Transverse colon (tissue), 4 donors: ENCODE results near the gene ARPC1A. TPM values are rescaled to one million over a fixed set of nuclear protein-coding genes. Genes with fewer than 3 reads are reported as not detected.
A peak's percentile ranks its signal among the peaks of the same experiment; 100 is the strongest.
"Not testable (repeated sequence)": the region's sequence is repeated elsewhere in the genome, so short reads cannot be mapped to it uniquely, and the experiment has no call there.

ENCODE experiments used
- DNase-seq: peaks from one replicate; pipeline ENCODE4 v3.0.0-alpha.2; 2019
- H3K27ac ChIP-seq, 4 donors: fragments of 200-600 bp; sonication (generic); 2 replicates each; pipeline ENCODE4 v1.5.1; 2016 to 2018; ENCODE audit warnings: inconsistent platforms in 4 of 4
- H3K27me3 ChIP-seq: fragments of 200-600 bp; sonication (generic); 2 replicates; pipeline ENCODE4 v1.5.1; 2017; ENCODE audit warnings: inconsistent platforms
- H3K36me3 ChIP-seq, 4 donors: fragments of 200-600 bp; sonication (generic); 2 replicates each; pipeline ENCODE4 v1.5.1; 2017 to 2019; ENCODE audit warnings: inconsistent platforms in 4 of 4
- H3K4me1 ChIP-seq, 4 donors: fragments of 200-600 bp; sonication (generic); 2 replicates each; pipeline ENCODE4 v1.5.1; 2017 to 2020; ENCODE audit warnings: inconsistent platforms in 4 of 4
- H3K4me3 ChIP-seq, 4 donors: fragments of 200-600 bp; sonication (generic); 1 replicate in 1 of 4; 2 replicates in 3 of 4; pipeline versions ENCODE4 v1.5.1 to v1.6.1; 2017 to 2019; ENCODE audit warnings: inconsistent platforms in 4 of 4
- H3K9me3 ChIP-seq, 2 donors: fragments of 200-600 bp; sonication (generic); 2 replicates each; pipeline ENCODE4 v1.5.1; 2017 to 2019; ENCODE audit warnings: inconsistent platforms in 2 of 2
- EP300 ChIP-seq: sonication (generic); formaldehyde crosslinking; IDR thresholded peaks from one replicate; pipeline ENCODE4 v1.6.1; 2017; ENCODE audit warnings: antibody characterized with exemption, low read depth
- POLR2A ChIP-seq: fragments of 450-650 bp; IDR thresholded peaks from one replicate; pipeline ENCODE4 v1.6.1; 2016; ENCODE audit warnings: antibody characterized with exemption, mild to moderate bottlenecking, moderate library complexity
- POLR2AphosphoS5 ChIP-seq, 3 donors: sonication (generic); formaldehyde crosslinking; IDR thresholded peaks; one replicate each; pipeline ENCODE4 v1.6.1; 2016; ENCODE audit warnings: antibody characterized with exemption in 3 of 3
- WGBS, 2 donors: methylation state at CpG; one replicate each; pipeline ENCODE4 v1.1.5; 2018; ENCODE audit warnings: low coverage in 1 of 2; 5-methylcytosine and 5-hydroxymethylcytosine counted together
- in situ Hi-C, 4 donors: fragments of 200-750 bp; cut with MboI; loops; one replicate each; pipeline versions ENCODE4 v1.15.0 to v1.15.1; 2017; ENCODE audit warnings: low sequenced_read_pairs in 3 of 4, low pct_ligation_motif_present in 1 of 4, low pct_unique_long_range_greater_than_20kb in 1 of 4
- intact Hi-C: fragments of 100-400 bp; cut with DNase I; formaldehyde crosslinking; loops from one replicate; pipeline ENCODE4 v1.15.1; 2023; ENCODE audit warnings: low total_unique reads
- total RNA-seq, 4 donors: library from RNA; depleted of rRNA; stranded (reverse); fragments of >200 nt; gene quantifications; one replicate each; pipeline ENCODE4 v1.1.0, GENCODE V29; 2016
- TF ChIP-seq, protein P1 (sequence below), 5 experiments: fragments of 200-600 bp in 3 of 5; fragments of 450-650 bp in 2 of 5; sonication (generic) in 3 of 5; IDR thresholded peaks; 1 replicate in 2 of 5; 2 replicates in 3 of 5; pipeline ENCODE4 v1.5.1; 2016 to 2017; ENCODE audit warnings: antibody characterized with exemption in 5 of 5, inconsistent platforms in 3 of 5, mild to moderate bottlenecking in 2 of 5, moderate library complexity in 1 of 5

ARPC1A gene
- total RNA-seq, 4 donors from 2014 or later, result 104 to 186 (median 147) TPM

DNA sequence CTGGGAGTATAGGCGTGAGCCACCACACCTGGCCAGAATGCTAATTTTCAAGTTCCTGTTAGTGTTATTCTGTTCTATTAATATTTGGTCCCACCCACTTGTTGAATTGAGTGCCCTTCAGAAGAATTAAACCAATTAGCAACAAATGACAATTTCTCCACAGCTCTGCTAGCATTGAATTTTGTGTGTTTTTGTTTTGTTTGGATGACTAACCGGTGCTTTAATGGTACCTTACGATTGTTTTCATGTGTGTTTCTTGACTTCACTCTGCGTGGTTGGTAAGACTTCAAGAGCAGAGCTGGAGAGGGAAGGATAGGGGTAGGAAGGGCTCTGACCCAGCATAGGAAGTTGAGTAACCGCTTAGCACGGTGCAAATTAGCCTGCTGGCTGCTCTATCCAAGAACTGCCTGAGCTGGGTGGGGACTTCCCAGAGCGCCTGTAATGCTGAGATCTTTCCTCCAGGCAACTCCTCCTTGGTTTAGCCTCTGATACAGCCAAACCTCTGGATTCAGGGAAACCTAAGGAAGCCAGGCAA lies 53.4 kb downstream of the ARPC1A start:
- intact Hi-C loops, result no loop called here
- peak overlapping the region; percentile 78 to 85 (median 84) for H3K27ac ChIP-seq
- in situ Hi-C loops, result no loop called here
- no peaks in the 10 kb centered on the region for H3K36me3 ChIP-seq
- DNase-seq, result peak; percentile 61
- H3K4me1 ChIP-seq, result peaks cover 9 to 51% (median 31%) of the 10 kb centered on the region in 4 donors
- TF ChIP-seq EP300, result no peak
- TF ChIP-seq, protein P1, sequence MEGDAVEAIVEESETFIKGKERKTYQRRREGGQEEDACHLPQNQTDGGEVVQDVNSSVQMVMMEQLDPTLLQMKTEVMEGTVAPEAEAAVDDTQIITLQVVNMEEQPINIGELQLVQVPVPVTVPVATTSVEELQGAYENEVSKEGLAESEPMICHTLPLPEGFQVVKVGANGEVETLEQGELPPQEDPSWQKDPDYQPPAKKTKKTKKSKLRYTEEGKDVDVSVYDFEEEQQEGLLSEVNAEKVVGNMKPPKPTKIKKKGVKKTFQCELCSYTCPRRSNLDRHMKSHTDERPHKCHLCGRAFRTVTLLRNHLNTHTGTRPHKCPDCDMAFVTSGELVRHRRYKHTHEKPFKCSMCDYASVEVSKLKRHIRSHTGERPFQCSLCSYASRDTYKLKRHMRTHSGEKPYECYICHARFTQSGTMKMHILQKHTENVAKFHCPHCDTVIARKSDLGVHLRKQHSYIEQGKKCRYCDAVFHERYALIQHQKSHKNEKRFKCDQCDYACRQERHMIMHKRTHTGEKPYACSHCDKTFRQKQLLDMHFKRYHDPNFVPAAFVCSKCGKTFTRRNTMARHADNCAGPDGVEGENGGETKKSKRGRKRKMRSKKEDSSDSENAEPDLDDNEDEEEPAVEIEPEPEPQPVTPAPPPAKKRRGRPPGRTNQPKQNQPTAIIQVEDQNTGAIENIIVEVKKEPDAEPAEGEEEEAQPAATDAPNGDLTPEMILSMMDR (IDR thresholded peaks at IDR 0.05), result no peak
- TF ChIP-seq POLR2A, result no peak
- peak in 1 of 3 donors; percentile 13 for TF ChIP-seq POLR2AphosphoS5 (IDR thresholded peaks at IDR 0.05)
- WGBS, 2 donors, result 39 to 57% methylated on average over 4 to 7 of the region's 7 CpGs
- H3K4me3 ChIP-seq, result peak overlapping the region in 1 of 4 donors; percentile 17
- H3K27me3 ChIP-seq, result no peaks in the 10 kb centered on the region
- H3K9me3 ChIP-seq, result no peaks in the 10 kb centered on the region

DNA sequence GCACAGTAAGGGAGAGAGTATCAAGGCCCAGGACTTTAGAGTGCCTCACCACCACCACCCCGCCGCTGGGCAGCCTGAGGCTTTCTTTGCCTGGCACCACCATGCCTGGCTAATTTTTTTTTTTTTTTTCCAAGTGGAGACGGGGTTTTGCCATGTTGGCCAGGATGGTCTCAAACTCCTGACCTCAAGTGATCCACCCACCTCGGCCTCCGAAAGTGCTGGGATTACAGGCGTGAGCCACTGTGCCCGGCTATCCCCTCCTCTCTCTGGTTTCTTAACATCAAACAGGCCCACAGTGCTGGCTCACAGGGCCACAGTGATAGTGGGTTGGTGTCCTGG lies 54.0 kb downstream of the ARPC1A start:
- peaks cover 9 to 49% (median 28%) of the 10 kb centered on the region in 4 donors for H3K4me1 ChIP-seq
- intact Hi-C loops, in situ Hi-C loops, H3K27me3 ChIP-seq, H3K9me3 ChIP-seq, DNase-seq, H3K36me3 ChIP-seq: not testable (repeated sequence)
- peak overlapping the region; percentile 78 to 85 (median 84) for H3K27ac ChIP-seq
- WGBS, 2 donors, result 13 to 51% methylated on average over 3 to 7 of the region's 7 CpGs
- H3K4me3 ChIP-seq, result peak overlapping the region in 1 of 4 donors; percentile 17

DNA sequence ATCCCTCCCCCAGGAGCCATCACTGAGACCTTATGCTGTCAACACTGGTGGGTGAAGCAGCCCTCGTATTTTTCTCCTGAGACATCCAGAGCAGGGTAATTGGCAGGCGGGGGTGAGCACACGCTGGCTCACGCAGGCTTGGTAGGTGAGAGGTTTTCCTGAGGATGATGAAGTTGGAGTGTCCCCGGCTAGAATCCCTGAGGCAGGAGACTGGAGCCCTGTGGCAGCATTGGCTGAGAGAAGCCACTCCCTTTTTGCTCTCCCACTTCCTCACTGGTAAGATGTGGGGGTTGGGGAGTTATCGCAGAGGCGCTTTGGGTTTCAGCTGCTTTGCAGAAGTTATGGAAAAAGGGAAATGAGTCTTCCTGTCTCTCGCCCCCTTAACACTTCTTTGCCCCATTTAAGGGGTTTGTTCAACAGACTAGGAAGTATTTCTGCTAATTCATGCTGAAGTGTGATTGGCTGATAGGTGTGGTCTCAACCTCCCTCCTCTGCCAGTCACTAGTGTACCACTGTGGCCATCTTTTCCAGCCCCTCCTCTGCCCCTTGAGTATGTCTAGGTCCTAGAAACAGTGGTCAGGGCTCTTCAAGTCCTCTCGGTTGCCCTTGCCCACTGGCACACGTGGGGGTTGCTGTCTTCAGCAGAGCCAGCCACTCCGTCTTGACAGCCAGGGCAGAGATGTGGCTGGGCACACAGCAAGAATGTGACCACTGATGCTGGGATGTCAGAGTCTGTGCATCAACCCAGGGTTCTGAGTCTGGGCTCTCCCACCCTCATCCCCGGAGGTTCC lies 54.5 kb downstream of the ARPC1A start:
- peak overlapping the region; percentile 78 to 85 (median 84) for H3K27ac ChIP-seq
- intact Hi-C loops (no loop called here), in situ Hi-C loops (no loop called here)
- H3K4me3 ChIP-seq, result peak overlapping the region in 2 of 4 donors; percentile 12 to 17
- 53% methylated on average over 12 of the region's 12 CpGs; no CpG with 5 or more reads in 1 of the 2 donors for WGBS, 2 donors
- DNase-seq, result peak; percentile 42
- peaks cover 9 to 49% (median 28%) of the 10 kb centered on the region in 4 donors for H3K4me1 ChIP-seq
- TF ChIP-seq POLR2A (no peak), POLR2AphosphoS5 (IDR thresholded peaks at IDR 0.05) (no peak), EP300 (no peak)
- TF ChIP-seq, protein P1 (IDR thresholded peaks at IDR 0.05), result no peak
- no peaks in the 10 kb centered on the region for H3K9me3 ChIP-seq
- H3K36me3 ChIP-seq, result no peaks in the 10 kb centered on the region
- no peaks in the 10 kb centered on the region for H3K27me3 ChIP-seq

DNA sequence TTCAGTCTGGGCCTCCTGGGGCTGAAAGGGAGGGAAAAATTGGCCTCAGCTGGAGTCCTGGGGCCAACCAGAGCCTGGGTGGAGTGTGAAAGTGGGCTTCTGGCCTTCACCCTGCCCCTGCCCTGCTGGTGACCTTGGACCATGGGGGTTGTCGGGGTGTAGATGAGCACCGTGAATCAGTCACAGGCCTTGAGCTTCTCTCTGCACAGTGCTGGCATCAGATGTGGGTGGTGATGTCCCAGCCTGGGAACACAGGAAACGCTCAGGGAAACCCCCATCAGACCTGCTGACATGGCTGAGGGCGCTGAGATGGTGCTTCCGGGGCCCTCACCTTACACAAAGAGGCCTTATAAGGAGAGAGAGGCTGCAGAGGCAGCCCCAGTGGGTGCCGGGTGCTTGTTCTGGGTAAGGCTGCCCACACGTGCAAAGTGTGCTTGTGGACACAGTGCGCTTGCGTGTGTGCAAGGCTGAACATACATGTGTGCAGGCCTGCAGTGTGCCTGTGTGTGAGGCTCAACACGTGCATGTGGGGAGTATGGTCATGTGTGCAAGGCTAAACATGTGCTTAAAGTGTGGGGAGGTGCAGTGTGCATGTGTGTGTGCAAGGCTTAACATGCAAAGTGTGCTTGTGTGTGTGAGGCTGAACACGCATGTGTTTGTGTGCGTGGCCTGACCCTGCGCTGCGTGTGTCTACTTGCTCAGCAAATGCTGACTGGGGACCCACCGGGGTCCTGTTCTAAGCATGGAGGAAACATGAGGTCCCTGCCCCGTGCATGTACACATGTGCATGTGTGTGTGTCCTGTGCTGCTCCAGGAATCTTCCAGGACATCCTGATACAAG lies 55.3 kb downstream of the ARPC1A start:
- H3K27me3 ChIP-seq, result no peaks in the 10 kb centered on the region
- H3K36me3 ChIP-seq, result no peaks in the 10 kb centered on the region
- peaks cover 9 to 42% (median 22%) of the 10 kb centered on the region in 4 donors for H3K4me1 ChIP-seq
- in situ Hi-C loops, result no loop called here
- WGBS, 2 donors, result 67% methylated on average over 16 of the region's 16 CpGs; no CpG with 5 or more reads in 1 of the 2 donors
- DNase-seq, result peak; percentile 57
- no peaks in the 10 kb centered on the region for H3K9me3 ChIP-seq
- intact Hi-C loops, result no loop called here
- H3K27ac ChIP-seq, result peak overlapping the region; percentile 78 to 85 (median 84)
- TF ChIP-seq, protein P1 (IDR thresholded peaks at IDR 0.05), result no peak
- TF ChIP-seq POLR2A, result peak; percentile 8
- no peak overlapping the region for H3K4me3 ChIP-seq
